Hematopoietic multipotent progenitor cell treated with erythropoietin and hydrocortisone succinate and interleukin-3 and kit ligand, for 15 days (in vitro differentiated cells): Measurements from ENCODE around the gene CACNB4.

Experiments used
- DNase-seq: peaks from one replicate; pipeline ENCODE4 v3.0.0-alpha.2; 2015; ENCODE audit warnings: low spot score

CACNB4 gene

DNA sequence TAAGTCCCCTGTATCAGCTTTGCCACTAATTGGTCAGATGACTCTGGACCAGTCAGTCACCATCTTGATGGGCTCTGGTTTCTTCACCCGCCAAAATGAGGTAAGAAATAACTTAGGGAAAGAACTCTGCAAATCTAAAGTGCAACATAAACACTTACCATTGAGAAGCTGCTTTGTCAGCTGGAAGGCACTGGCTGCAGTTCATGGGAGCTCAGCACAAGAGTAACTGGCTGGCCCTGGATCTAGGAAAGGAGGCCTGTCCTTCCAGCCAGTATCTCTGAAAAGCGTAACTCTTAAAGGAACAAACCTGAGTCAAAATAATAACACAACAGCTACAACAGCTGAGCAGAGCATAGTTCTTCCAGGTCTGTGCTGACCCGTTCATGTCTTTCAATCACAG lies 123.9 kb downstream of the CACNB4 start:
- DNase-seq, result no peak

DNA sequence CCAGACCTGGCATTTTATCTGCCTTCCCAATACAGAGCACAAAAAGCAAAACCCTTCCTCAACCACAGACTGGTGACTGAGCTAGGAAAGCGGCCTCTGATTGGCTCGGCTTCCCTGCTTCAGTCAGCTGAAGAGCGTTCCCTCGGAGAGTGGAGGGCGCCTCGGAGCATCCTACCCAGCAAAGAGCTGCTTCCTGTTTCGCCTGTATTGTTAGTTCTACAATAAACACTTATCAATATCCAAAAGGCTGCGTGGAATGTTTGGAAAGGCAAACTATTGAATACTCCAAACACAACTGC lies 125.0 kb downstream of the CACNB4 start:
- no peak for DNase-seq

DNA sequence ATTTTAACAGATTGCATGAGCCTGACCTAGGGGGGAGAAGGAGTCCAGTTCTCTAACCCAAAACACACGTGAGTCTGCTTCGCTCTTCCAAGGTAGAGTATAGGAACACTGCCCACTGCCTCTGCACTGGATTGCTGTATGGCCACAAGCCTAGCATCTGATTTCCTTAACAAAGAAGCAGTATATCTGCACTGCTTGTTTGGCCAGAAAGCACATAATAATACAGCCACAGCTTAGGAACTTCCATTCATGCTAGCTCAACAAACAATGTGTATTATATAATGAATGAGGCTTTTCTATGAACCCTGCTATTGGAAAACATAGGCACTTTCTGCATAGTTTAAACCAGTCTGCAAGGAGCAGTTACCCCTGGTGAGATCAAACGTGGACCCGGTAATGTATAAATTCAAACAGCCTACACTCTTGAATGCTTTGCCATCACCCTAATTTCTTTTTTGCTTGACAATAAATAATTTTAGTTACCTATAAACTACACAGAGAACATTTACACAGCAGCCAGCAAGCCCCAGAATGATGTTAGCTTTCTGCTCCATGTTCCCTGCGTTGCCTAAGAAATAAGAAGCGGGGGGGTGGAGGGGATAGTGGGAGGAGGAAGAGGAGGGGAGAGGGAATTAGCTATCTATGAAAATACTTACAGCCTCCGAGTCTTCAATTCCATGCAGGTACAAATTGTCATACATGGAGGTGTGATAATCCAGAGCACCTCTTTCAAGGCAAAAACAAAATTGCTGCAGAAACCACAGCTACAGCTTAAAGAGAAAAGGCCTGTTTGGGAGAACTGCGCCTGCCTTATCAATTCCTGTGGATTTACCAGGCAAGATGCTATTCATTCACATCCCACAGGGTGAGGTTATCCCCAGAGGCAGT lies 125.6 kb downstream of the CACNB4 start:
- DNase-seq, result no peak

DNA sequence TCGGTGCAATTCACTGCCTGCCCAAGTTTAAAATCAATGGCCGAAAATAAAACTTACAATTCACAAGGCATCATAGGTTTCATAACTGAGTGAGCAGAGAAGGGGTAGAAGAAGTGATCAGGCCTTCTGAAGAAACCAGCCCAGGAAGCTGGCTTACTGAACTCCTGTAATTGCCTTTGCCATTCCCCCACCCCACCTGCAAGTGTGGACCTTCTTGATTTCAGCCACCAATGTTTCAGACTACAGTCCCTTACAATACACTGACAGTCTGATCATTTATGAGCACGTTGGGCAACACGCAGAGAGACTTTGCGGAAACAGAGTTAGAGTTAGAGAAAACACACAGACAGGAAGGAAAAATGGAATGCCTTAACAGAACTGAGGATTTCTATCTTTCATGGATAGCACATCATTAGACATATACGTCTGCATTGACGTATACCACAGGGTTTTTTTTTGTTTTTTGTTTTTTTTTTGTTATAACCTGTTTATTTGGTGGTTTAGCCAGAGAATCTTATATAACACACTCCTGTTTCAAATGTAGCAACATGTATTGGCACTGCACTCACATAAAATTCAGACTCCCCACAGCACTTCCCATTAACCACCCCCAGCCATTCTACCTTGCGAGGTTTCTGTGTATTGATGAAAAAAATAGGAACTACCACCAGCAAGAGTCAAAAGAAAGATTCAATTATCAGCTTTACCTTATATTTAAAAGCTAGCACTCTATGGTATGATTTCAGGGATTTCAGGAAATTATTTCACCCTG lies 126.4 kb downstream of the CACNB4 start:
- DNase-seq, result no peak

DNA sequence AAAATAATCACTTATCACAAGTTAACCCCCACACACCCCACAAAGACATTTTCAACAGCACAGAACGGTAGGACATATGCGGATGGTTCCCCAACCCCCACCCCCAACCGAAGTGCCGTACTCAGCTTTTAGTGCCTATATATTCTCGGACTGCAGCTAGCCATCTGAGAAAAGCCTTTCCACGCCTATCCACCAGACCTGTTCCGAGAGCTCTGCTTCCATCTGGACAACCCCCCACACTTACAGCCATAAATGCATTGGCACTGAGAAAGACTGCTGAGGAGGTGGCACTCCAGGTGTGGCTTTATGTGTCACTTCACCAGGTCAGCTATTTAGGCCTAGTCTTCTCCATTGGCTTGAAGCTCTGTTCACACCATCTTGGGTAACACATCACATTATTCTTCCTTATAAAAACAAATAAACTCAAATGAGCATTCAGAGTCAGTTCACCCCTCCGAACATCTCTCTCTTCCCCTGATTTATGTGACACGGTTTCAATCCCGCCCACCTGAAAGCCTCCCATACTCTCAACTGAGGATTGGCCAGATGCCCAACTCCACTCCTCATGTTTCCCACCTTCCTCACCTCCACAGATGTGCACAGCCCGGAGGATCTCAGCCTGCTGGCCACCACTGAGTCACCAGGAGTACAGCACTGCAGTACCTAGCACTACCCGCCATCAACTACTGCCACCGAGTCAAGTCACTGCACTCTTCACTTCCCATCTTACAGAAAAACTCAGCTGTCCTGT lies 127.4 kb downstream of the CACNB4 start:
- DNase-seq, result no peak

DNA sequence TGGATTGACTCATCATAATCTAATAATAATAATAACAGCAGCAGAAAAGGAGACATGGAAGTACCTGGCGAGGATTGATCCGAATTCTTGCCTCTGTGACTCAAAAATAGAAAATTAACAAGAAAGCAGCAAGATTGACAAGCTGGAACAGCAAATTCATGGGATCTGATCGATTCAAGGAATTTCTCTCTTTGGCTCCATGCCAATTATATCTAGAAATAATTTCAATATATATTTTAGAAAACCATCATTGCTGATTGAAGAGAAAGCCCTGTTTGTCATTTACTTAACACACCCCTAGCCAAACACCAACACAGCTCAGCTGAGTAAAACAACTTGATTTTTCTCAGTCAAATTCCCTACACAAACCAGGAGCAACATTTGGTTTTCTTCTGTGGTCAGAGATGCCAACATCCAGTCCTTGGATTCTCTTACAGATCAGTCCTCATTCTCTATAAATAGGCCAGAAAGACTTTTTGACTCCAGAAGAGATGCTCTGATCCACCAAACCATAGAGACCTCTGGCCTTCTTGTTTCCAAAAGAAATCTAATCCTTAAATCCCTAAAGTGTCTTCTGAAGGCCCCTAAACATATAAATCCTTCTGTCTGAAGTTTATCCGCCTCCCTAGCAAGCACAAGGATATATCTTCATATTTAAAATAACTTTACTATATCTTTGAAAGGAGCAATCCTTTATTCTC lies 129.9 kb downstream of the CACNB4 start:
- DNase-seq, result no peak

DNA sequence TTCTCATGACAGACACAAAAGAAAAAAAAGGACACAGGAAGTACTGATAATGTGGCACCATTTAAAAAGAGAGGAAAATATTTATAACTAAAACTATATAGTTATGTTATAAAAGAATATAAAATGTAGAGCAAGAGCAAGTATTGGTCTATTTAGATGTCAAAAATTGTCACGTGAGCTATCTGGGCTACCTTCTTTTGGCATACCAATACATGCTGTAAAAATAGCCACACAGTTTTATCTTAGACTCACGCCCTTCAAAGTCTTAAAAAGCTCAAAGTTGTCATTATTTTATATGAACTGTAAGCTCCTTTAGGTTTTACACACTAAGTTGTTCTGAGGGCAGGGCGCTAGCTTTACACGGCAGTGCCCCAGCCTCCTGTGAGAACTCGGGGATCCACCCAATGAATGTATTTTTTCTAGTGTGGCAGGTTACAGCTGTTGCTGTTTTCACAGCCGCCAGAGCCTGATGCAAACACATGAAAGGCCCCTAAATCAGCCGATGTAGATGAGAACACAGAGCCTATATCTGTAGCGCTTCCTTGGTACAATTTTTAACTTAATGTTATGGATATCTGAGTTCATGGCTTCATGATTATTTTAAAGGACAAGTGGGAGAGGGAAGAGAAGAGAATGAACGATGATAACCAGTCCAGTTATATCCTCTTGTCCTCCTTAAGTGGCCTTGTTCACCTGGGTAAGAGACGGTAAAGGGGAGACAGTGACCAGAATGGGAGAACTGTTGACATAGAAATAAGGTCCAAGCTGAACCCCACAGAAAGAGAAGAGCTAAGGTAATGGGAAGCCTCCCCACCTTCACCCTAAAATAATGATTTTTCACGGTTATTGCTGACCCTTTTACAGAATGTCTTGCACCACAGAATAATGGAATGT lies 130.8 kb downstream of the CACNB4 start:
- DNase-seq, result no peak

DNA sequence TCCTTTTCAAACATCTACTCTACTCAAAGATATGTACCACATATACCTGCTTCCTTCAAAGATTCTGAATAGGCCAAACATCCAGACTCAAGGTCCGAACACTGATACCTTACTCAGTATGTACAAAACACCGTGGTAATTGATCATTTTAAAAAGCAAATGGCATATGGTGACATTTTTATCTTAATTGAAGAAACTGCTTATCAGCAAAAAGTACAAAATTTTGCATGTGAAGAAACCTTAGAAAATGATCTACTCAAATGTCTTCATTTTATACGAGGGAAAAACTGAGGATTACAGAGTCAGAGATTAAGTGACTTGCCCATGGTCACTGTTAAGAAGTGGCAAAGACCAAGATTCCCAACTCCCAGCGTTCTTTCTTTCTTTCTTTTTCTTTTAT lies 133.0 kb downstream of the CACNB4 start:
- no peak for DNase-seq

DNA sequence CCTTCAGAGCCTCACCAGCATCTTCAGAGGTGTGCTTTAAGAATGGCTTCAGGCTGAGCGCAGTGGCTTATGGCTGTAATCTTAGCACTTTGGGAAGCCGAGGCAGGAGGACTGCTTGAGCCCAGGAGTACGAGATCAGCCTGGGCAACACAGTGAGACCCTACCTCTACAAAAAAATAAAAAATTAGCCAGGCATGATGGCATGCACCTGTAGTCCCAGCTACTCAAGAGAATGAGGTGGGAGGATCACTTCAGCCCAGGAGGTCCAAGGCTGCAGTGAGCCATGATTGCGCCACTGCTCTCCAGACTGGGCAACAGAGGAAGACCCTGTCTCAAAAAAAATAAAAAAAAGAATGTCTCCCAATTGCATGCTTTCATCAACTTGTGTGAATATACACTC lies 137.3 kb downstream of the CACNB4 start:
- no peak for DNase-seq

DNA sequence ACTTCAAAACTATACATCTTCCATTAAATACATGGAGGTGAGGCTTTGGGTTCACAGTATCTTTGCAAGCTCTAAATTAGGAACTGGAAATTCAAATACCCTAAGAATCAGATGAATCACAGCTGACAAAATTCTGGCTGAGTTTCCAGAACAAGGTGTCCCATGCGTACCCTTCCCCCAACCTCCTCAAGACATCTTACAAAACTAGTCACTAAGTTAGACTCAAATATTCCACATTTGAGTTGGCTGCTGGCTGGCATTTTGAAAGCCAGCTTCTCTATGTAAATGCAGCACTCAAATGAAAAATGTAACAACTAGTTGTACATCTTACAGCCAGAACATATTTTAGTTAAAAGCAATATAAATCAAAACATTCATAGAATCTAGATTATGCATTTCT lies 139.6 kb downstream of the CACNB4 start:
- no peak for DNase-seq

DNA sequence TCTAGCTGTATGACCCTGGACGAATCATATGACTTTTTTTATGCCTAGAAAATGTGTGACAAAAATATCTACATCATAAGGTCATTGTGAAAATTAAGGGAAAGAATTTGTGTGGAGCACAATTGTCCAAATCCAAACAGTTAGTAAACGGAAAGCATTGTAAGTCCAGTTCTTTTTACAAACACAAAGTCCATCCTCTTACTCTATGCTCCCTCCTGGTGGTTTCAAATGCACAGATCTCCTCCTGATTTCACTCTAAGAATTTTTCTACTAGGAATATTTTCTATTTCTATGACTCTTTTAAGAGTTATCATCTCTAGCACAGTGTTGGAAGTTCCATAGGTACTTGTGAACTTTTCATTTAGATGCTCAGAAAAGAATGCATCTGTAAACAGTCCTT lies 145.4 kb downstream of the CACNB4 start:
- DNase-seq, result no peak

DNA sequence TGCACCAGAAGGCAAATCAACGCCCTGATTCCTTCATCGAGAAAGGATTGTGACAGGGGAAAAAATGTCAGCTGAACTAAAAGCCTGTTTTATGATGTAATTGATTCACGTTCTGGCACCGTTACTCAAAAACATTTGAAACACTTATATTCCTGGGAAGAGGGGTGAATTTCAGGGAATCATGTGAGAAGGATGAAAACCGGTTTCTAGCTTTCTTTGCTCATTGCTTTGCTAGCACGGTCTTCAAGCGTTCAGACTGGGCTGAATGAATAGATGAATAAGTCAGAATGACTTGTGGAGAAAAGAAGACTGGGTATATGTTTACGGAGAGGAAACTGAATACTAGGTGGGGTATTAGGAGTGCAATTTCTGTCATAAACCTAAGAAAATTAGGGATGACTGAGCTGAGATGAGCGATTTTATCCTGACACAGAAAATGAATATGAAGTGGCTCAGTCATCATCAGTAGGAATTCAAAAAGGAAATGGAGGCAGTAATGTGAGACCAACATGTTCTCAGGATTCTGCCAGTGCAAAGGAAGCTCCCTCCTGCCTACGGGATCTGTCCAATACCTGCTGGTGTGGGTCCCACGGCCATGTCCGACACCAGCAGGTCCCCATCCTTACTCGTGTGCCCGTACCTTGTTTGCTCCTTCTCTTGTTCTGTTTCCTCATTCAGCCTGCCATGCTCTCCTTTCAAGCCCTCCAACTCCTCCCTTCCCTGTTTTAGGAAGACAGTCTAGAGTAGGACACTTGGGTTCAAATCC lies 146.0 kb downstream of the CACNB4 start:
- DNase-seq, result no peak

DNA sequence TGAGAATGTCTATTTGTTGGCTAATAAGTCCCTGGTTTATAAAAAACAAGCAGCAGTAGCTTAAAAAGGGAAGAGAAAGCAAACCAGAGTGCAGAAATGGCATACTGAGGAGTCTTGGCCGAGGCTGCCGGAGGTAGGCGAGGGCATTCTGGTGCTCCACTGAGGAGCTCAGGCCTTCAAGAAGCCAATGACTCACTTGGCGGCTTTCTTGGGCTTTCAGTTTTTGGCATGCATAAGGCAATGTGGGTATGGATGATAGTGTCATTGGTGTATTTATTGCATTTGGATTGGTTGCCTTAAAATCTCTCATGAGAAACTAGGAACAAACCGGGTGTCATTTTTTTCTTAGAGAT lies 151.1 kb downstream of the CACNB4 start:
- no peak for DNase-seq

DNA sequence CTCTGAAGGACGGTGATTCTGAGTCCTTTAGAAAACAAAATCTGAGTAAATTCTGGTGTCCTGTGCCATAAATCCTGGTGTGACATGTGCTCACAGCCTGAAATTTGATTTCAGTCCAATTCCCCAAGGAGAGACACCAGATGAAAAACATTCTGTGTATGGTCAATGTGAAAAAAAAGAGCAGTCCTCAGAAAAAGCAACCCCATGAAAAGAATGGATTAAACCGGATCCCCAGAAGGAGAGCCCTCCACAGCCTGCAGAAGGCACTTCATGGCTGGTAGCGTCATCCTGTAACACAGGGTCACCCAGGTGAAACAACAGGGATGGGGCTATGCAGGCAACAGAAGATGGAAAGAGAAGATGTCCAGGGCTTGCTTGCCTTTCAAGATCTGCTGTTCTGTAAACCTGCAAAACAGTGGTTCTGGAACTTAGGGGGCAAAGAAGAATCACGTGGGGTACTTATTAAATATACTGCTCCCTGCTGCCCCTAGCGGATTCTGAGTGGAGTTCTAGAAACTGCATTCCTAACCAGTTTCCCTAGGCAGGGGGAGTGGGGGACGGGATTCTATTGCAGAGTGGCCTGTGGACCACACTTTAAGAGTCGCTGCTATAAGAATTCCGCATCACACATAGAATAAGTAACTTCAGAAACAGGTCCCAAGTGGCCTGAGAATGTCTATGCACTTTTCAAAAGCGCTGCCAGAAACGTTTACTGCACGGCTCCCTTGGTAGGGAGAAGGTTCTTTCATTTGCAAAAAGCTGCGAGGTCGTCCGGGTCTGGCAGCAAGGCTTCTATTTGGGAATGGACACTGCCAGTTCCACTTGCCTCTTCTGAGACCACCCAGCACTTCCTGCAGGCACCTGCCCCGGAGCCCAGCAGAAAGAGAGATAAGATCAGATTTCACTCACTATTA lies 151.7 kb downstream of the CACNB4 start:
- peak; percentile 35 for DNase-seq

DNA sequence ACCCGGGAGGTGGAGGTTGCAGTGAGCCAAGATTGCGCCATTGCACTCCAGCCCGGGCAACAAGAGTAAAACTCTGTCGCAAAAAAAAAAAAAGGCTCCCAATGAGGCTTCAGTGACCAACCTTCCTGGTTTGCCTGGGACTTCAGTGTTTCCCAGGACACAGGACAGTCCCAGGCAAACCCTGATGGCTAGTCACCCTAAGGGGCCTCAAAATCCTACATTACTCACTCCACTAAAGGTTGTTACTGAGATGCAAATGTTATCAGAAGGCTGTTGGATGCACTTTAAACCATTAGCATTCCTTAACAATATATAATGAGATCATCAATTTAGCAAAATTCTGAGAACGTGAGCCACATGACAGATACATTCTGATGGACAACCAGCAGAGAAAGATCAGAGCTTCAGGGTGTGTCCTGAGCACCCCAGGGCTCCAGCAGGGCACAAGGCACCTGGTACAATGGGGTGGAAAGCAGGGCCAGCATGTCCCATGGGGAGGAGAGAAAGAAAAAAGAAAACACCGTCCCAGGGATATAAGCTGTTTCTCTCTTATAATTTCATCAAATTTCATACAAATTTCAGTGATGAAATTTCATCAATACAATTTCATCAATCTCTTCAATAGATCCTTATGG lies 152.5 kb downstream of the CACNB4 start:
- no peak for DNase-seq

DNA sequence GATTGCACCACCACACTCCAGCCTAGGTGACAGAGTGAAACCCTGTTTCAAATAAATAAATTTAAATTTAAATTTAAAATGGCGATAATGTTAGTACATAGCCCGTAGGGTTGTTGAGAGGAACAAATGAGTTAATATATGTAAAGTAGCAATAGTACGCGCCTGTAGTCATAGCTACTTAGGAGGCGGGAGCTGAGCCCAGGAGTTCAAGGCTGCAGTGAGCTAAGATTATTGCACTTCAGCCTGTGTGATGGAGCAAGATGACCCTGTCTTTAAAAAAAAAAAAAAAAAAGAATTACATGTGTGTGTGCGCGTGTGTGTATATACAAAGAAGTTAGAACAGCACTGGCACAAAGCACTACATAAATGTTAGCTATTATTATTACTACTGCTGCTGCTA lies 153.2 kb downstream of the CACNB4 start:
- DNase-seq, result no peak

DNA sequence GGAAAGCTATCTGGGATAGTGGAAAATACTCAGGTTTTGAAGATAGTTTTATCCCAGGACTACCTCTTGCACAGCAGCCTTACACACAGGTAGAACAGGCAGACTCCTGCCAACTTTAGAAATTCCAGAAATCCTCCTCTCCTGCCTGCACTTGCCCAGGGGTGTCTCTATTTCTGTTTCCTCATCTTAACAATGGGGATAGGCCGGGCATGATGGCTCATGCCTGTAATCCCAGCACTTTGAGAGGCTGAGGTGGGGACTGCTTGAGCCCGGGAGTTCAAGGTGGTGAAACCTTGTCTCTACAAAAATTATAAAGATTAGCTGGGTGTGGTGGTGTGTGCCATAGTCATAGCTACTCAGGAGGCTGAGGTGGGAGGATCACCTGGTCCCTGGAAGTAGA lies 153.7 kb downstream of the CACNB4 start:
- DNase-seq, result no peak

DNA sequence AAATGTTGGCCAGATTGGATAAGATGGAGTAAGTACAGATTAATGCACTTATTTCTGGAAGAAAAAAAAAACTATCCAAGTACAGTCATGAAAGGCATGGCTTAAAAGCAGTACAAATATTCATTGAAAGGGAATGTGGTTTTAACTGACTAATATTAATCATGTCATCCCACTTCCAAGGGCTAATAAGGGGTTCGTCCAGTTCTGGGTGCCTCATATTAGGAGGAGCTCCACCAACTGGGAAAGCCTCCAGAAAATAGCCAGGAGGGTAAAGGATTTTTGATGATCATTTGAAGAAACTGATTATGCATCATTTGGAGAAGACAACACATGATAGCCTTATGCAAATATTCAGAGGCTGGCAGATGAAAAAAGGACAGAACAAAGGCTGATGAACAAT lies 155.4 kb downstream of the CACNB4 start:
- DNase-seq, result no peak
